SHP77 (cell line): ENCODE results near the gene RUSF1.
"Not testable (repeated sequence)": the region's sequence is repeated elsewhere in the genome, so short reads cannot be mapped to it uniquely, and the experiment has no call there.

Experiments
- DNase-seq, 2 experiments: peaks; one replicate each; lab custom pipeline; 2025; lab: John Stamatoyannopoulos, UW

The RUSF1 gene

GRCh38 chr16:31517800-31518402 is 9.7 kb upstream of the RUSF1 start:
- no peak for DNase-seq

- DNase-seq = no peak
Observed at GRCh38 chr16:31513884-31514283, 5.7 kb upstream of the RUSF1 start.

- DNase-seq = no peak
Observed at GRCh38 chr16:31513126-31513525, 4.9 kb upstream of the RUSF1 start.

- DNase-seq = no peak
Observed at GRCh38 chr16:31508706-31509195, 560 bp upstream of the RUSF1 start.

GRCh38 chr16:31507617-31507928 is 618 bp downstream of the RUSF1 start:
- no peak for DNase-seq

- DNase-seq = no peak
Observed at GRCh38 chr16:31505483-31505882, 2.7 kb downstream of the RUSF1 start.

- DNase-seq = no peak
Observed at GRCh38 chr16:31504159-31504558, 4.0 kb downstream of the RUSF1 start.

GRCh38 chr16:31503555-31503954 is 4.6 kb downstream of the RUSF1 start:
- not testable (repeated sequence) for DNase-seq

- DNase-seq = no peak
Observed at GRCh38 chr16:31502981-31503380, 5.2 kb downstream of the RUSF1 start.

GRCh38 chr16:31501966-31502348 is 6.2 kb downstream of the RUSF1 start:
- DNase-seq = no peak

- DNase-seq = no peak
Observed at GRCh38 chr16:31501226-31501965, 6.8 kb downstream of the RUSF1 start.

- no peak for DNase-seq
Observed at GRCh38 chr16:31499928-31500327, 8.3 kb downstream of the RUSF1 start.

GRCh38 chr16:31498493-31498892 is 9.7 kb downstream of the RUSF1 start:
- DNase-seq = no peak

- no peak for DNase-seq
Observed at GRCh38 chr16:31496670-31497069, 11.5 kb downstream of the RUSF1 start.

- DNase-seq = no peak
Observed at GRCh38 chr16:31493506-31494125, 14.6 kb downstream of the RUSF1 start.

GRCh38 chr16:31491778-31492418 is 16.3 kb downstream of the RUSF1 start:
- DNase-seq = no peak

GRCh38 chr16:31489616-31490584 is 18.3 kb downstream of the RUSF1 start:
- no peak for DNase-seq

- no peak for DNase-seq
Observed at GRCh38 chr16:31489298-31489564, 19.0 kb downstream of the RUSF1 start.

- no peak for DNase-seq
Observed at GRCh38 chr16:31488468-31489297, 19.5 kb downstream of the RUSF1 start.

GRCh38 chr16:31487720-31488467 is 20.3 kb downstream of the RUSF1 start:
- peak; percentile 69 to 76 for DNase-seq
